WERI-Rb-1 (cell line): ENCODE data around the gene KSR1.

Experiments
- DNase-seq: peaks from one replicate; pipeline ENCODE4 v3.0.0-alpha.2; 2020
- H3K27ac ChIP-seq: fragments of 250-450 bp; sonication (Bioruptor Pico); 2 replicates; pipeline ENCODE4 v1.5.1; 2020; ENCODE audit warnings: mild to moderate bottlenecking, moderate library complexity
- H3K27me3 ChIP-seq: fragments of 250-450 bp; sonication (Bioruptor Pico); 2 replicates; pipeline ENCODE4 v1.5.1; 2021; ENCODE audit warnings: mild to moderate bottlenecking, low read depth, moderate library complexity; ENCODE audit not compliant: insufficient read depth, severe bottlenecking
- H3K36me3 ChIP-seq: fragments of 250-450 bp; sonication (Bioruptor Pico); 2 replicates; pipeline ENCODE4 v1.5.1; 2020; ENCODE audit warnings: mild to moderate bottlenecking, moderate library complexity
- H3K4me3 ChIP-seq: 2 replicates; pipeline ENCODE4 v1.5.1; 2011; ENCODE audit warnings: low read depth, mild to moderate bottlenecking, control low read depth, low read length
- H3K9me3 ChIP-seq: fragments of 250-450 bp; sonication (Bioruptor Pico); 2 replicates; pipeline ENCODE4 v1.5.1; 2021; ENCODE audit warnings: mild to moderate bottlenecking, moderate library complexity; ENCODE audit not compliant: severe bottlenecking
- TF ChIP-seq, protein P1 (sequence below): IDR thresholded peaks from 2 replicates; pipeline ENCODE4 v1.5.1; 2011; ENCODE audit warnings: low read depth, mild to moderate bottlenecking, control low read depth, inconsistent platforms, low read length

Gene KSR1

DNA sequence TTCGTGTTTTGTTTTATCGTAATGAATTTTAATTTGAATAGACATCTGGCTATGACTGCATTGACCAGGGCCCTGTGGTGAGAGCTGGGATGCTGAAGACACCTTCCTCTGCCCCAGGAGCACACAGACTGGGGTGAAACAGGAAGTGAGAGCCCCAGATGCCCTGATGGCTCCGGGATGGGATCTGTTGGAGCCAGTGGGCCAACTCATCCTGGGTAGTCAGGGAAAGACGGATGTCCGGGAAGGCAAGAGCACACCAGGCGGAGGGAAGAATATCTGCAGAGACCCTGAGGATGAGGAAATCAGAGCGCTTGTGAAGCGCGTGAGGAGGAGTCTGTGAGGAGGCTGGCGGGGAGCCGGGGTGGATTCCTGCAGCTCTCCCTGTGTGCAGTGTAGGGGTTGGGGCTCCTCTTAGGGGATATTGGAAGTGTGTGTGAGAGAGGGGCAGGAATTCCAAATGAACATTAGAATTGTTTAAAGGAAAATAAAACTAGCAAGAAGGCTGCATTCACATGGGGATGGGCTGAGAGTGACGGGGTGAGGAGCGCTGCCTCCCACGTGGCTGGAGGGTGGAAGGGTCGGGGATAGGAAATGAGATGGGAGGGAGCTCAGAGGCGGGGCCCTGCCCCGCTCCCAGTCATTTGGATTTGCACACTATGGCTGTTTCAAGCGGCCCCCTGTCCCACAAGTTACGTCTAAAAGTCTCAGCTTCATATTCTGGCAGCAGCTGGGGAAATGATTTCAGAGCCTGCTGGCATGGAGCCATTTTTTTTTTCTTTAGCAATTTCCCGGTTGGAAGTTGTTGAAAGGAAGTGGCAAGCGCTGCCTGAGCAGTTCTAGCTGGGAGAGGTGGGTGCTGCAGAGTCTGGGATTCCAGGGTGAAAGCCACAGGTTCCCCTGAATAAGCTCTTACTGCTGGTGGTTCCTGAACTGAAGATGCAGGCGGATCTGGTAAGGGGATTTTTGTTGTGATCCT, 103.5 kb downstream of the KSR1 start:
- Histone ChIP-seq H3K27me3 (no peaks in the 10 kb centered on the region), H3K36me3 (peaks cover 11% of the 10 kb centered on the region), H3K9me3 (no peaks in the 10 kb centered on the region), H3K4me3 (no peak overlapping the region), H3K27ac (no peak overlapping the region)
- TF ChIP-seq, protein P1, sequence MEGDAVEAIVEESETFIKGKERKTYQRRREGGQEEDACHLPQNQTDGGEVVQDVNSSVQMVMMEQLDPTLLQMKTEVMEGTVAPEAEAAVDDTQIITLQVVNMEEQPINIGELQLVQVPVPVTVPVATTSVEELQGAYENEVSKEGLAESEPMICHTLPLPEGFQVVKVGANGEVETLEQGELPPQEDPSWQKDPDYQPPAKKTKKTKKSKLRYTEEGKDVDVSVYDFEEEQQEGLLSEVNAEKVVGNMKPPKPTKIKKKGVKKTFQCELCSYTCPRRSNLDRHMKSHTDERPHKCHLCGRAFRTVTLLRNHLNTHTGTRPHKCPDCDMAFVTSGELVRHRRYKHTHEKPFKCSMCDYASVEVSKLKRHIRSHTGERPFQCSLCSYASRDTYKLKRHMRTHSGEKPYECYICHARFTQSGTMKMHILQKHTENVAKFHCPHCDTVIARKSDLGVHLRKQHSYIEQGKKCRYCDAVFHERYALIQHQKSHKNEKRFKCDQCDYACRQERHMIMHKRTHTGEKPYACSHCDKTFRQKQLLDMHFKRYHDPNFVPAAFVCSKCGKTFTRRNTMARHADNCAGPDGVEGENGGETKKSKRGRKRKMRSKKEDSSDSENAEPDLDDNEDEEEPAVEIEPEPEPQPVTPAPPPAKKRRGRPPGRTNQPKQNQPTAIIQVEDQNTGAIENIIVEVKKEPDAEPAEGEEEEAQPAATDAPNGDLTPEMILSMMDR = no peak
- DNase-seq = no peak

DNA sequence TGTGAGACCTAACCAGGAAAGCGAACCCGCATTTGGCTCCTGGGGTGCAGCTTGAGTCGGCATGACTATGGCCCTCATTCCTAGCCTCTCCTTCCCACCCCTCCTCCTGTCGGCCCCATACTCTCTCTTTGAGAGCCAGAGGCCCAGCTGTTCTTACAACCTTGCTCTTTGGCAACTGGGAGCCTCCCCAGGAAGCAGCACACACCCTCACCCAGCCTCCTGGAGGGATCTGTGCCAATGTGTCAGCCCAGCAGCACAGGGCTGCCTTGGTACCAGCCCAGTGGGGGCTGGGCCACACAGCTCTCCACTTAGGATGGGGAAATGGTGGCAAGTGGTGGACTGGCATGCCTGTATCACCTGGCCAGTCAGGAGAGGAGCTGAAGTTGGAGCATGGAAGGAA, 104.4 kb downstream of the KSR1 start:
- Histone ChIP-seq H3K9me3 (no peaks in the 10 kb centered on the region), H3K36me3 (peaks cover 15% of the 10 kb centered on the region), H3K4me3 (no peak overlapping the region), H3K27ac (no peak overlapping the region), H3K27me3 (no peaks in the 10 kb centered on the region)
- no peak for DNase-seq
- TF ChIP-seq, protein P1 = no peak

DNA sequence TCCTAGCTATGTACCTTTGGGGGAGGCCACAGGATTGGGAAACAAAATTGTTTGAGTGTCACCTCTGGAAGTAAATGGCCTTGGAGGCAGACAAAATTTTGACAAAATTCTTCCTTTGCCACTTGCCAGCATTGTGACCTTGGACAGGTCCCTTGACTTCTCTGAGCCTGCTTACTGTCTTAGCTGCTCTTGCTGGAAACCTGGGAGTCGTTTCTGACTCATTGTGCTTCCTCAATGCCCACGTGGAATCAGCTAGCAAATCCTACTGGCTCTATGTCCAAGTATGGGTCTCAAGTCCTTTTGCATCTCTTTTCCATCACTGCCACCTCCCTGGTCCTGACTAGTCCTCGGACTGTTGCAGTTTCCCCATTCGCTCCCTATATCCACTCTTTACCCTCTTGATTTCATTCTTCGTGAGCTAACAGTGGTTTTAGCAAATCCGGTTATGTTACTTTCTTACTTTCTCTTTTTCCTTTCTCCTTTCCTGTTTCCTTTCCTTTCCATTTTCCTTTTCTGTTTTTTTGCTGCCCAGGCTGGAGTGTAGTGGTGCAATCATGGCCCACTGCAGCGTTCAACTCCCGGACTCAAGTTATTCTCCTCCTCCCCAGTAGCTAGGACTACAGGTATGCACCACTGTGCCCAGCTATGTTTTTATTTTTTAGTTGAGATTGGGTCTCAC, 106.7 kb downstream of the KSR1 start:
- no peaks in the 10 kb centered on the region for H3K27me3 ChIP-seq
- DNase-seq = no peak
- H3K27ac ChIP-seq = no peak overlapping the region
- no peaks in the 10 kb centered on the region for H3K9me3 ChIP-seq
- H3K36me3 ChIP-seq = peaks cover 17% of the 10 kb centered on the region; the same call in 1 of the 2 replicates
- TF ChIP-seq, protein P1 = no peak
- no peak overlapping the region for H3K4me3 ChIP-seq

DNA sequence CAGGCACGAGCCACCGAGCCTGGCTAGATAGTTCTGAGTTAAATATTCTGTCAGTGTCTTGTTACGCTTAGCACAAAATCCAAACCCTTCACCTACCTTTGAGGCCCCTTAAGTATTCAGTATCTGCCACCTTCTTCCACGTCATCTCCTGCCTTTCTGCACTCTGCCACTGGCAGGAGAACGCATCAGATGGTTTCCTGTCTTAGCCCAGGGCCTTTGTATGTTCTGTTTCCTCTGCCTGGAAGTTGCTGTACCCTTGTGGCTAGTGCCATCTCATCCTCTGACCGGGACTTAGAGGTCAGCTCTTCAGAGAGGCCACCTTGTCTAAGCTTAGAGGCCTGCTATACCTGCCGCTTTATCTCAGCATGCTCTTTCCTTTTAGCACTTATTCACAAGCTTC, 107.3 kb downstream of the KSR1 start:
- no peak overlapping the region for H3K27ac ChIP-seq
- peaks cover 14% of the 10 kb centered on the region; the same call in 1 of the 2 replicates for H3K36me3 ChIP-seq
- no peaks in the 10 kb centered on the region for H3K27me3 ChIP-seq
- no peak overlapping the region for H3K4me3 ChIP-seq
- TF ChIP-seq, protein P1 = no peak
- no peaks in the 10 kb centered on the region for H3K9me3 ChIP-seq
- DNase-seq = no peak

DNA sequence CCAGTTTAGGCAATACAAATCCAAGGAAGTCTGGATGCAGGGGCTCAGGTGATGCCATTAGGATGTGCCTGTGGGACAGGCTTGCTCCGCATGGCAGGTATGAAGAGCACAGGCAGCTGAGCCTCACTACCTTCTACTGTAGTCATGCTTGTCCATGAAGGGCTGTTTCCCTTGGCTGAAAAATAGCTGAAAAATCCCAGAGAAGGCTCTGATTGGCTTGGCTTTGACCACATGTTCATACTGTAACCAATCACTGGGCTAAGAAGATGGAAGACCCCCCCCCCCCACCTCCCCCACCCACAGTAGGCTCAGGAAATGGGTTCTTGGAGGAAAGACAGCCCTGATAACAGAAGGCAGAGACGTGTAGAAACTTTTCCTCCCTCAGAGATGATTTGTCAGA, 108.2 kb downstream of the KSR1 start:
- DNase-seq = no peak
- no peaks in the 10 kb centered on the region for H3K9me3 ChIP-seq
- TF ChIP-seq, protein P1 = no peak
- no peaks in the 10 kb centered on the region for H3K27me3 ChIP-seq
- H3K4me3 ChIP-seq = no peak overlapping the region
- no peak overlapping the region for H3K27ac ChIP-seq
- H3K36me3 ChIP-seq = peaks cover 14% of the 10 kb centered on the region; the same call in 1 of the 2 replicates
